ENCODE results near the gene BRI3.

Gene BRI3

GRCh38 chr7:98330926-98331529 is 49.5 kb downstream of the BRI3 start:
- no peak for DNase-seq (ENCODE audit: low read depth)
- no peak for TF ChIP-seq CTCF (IDR thresholded peaks at IDR 0.05; ENCODE audit: control insufficient read depth, extremely low read depth, insufficient read depth)
- H3K4me3 ChIP-seq (ENCODE audit: low read depth, low read length): no peak overlapping the region

GRCh38 chr7:98334081-98334480 is 52.6 kb downstream of the BRI3 start:
- no peak overlapping the region for H3K4me3 ChIP-seq (ENCODE audit: low read depth, low read length)
- no peak for DNase-seq (ENCODE audit: low read depth)
- no peak for TF ChIP-seq CTCF (IDR thresholded peaks at IDR 0.05; ENCODE audit: control insufficient read depth, extremely low read depth, insufficient read depth)

- no peak overlapping the region for H3K4me3 ChIP-seq (ENCODE audit: low read depth, low read length)
- no peak for TF ChIP-seq CTCF (IDR thresholded peaks at IDR 0.05; ENCODE audit: control insufficient read depth, extremely low read depth, insufficient read depth)
- no peak for DNase-seq (ENCODE audit: low read depth)
These were observed 54.0 kb downstream of the BRI3 start for GRCh38 chr7:98335411-98335977.

DNA sequence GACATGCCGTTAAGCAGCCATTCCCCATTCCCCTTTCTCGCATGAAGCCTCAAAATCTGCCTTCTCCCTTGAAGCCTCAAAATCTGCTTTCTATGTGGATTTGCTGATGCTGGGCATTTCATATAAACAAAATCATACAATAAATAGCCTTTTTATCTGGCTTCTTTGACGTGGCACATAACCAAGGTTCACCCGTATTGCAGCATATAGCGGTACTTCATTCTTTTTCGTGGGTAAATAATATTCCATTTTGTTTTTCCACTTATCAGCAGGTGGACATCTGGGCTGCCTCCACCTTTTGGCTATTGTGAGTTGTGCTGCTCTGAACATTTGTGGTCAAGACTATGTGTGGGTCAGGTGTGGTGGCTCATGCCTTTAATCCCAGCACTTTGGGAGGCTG is 57.0 kb downstream of the BRI3 start:
- no peak for TF ChIP-seq CTCF (IDR thresholded peaks at IDR 0.05; ENCODE audit: control insufficient read depth, extremely low read depth, insufficient read depth)
- H3K4me3 ChIP-seq (ENCODE audit: low read depth, low read length): no peak overlapping the region
- DNase-seq (ENCODE audit: low read depth): no peak

- no peak for TF ChIP-seq CTCF (IDR thresholded peaks at IDR 0.05; ENCODE audit: control insufficient read depth, extremely low read depth, insufficient read depth)
- no peak overlapping the region for H3K4me3 ChIP-seq (ENCODE audit: low read depth, low read length)
- no peak for DNase-seq (ENCODE audit: low read depth)
These were observed 57.6 kb downstream of the BRI3 start for GRCh38 chr7:98339043-98339442.

GRCh38 chr7:98341106-98341505 is 59.6 kb downstream of the BRI3 start:
- H3K4me3 ChIP-seq (ENCODE audit: low read depth, low read length): no peak overlapping the region
- DNase-seq (ENCODE audit: low read depth): no peak
- TF ChIP-seq CTCF (IDR thresholded peaks at IDR 0.05; ENCODE audit: control insufficient read depth, extremely low read depth, insufficient read depth): no peak
